RWPE2 (cell line): ENCODE measurements around the gene LDLRAD4.

Source experiments
- ATAC-seq: fragments of 200-7000 bp; cut with Tn5 transposase; 3 replicates; pipeline ENCODE4 v1.9.1; 2021; ENCODE audit warnings: low read depth
- DNase-seq: peaks from one replicate; pipeline ENCODE4 v3.0.0-alpha.2; 2020; ENCODE audit warnings: low spot score
- H3K27ac ChIP-seq: fragments of 450-650 bp; 2 replicates; pipeline ENCODE4 v1.5.1; 2017; ENCODE audit warnings: mild to moderate bottlenecking; ENCODE audit not compliant: poor library complexity, severe bottlenecking
- H3K27me3 ChIP-seq: fragments of 250-450 bp; sonication (Bioruptor Pico); 2 replicates; pipeline ENCODE4 v1.5.1; 2021; ENCODE audit warnings: mild to moderate bottlenecking, moderate library complexity; ENCODE audit not compliant: insufficient read depth, poor library complexity, severe bottlenecking
- H3K36me3 ChIP-seq: fragments of 250-450 bp; sonication (Bioruptor Pico); 2 replicates; pipeline ENCODE4 v1.5.1; 2020; ENCODE audit warnings: low read depth, mild to moderate bottlenecking, moderate library complexity
- H3K4me1 ChIP-seq: fragments of 250-450 bp; sonication (Bioruptor Pico); 2 replicates; pipeline ENCODE4 v1.5.1; 2021; ENCODE audit warnings: mild to moderate bottlenecking, moderate library complexity; ENCODE audit not compliant: insufficient read depth, poor library complexity, severe bottlenecking
- H3K4me3 ChIP-seq: fragments of 250-450 bp; sonication (Bioruptor Pico); 2 replicates; pipeline ENCODE4 v1.5.1; 2021; ENCODE audit warnings: mild to moderate bottlenecking, moderate library complexity; ENCODE audit not compliant: severe bottlenecking
- H3K9me3 ChIP-seq: fragments of 250-450 bp; sonication (Bioruptor Pico); 2 replicates; pipeline ENCODE4 v1.5.1; 2021; ENCODE audit warnings: mild to moderate bottlenecking, moderate library complexity; ENCODE audit not compliant: severe bottlenecking
- CTCF ChIP-seq: fragments of 450-650 bp; IDR thresholded peaks from one replicate; pipeline ENCODE4 v1.5.1; 2017; ENCODE audit warnings: mild to moderate bottlenecking, moderate library complexity; ENCODE audit not compliant: poor library complexity, severe bottlenecking

The LDLRAD4 gene

GRCh38 chr18:13382954-13383827 lies 164.6 kb downstream of the LDLRAD4 start:
- Histone ChIP-seq H3K27ac (no peak overlapping the region), H3K4me1 (no peaks in the 10 kb centered on the region), H3K9me3 (no peaks in the 10 kb centered on the region), H3K4me3 (no peak overlapping the region), H3K27me3 (peaks cover 3% of the 10 kb centered on the region), H3K36me3 (no peaks in the 10 kb centered on the region)
- no peak for TF ChIP-seq CTCF
- ATAC-seq (no peak), DNase-seq (no peak)

- no peak for TF ChIP-seq CTCF
- H3K4me3 ChIP-seq, result no peak overlapping the region
- H3K4me1 ChIP-seq, result no peaks in the 10 kb centered on the region
- DNase-seq, result no peak
- H3K27ac ChIP-seq, result no peak overlapping the region
- no peaks in the 10 kb centered on the region for H3K9me3 ChIP-seq
- ATAC-seq, result no peak
- H3K27me3 ChIP-seq, result no peaks in the 10 kb centered on the region
- no peaks in the 10 kb centered on the region for H3K36me3 ChIP-seq
Observed at GRCh38 chr18:13386891-13387801, 168.6 kb downstream of the LDLRAD4 start.

- Histone ChIP-seq H3K27me3 (no peaks in the 10 kb centered on the region), H3K27ac (no peak overlapping the region)
- TF ChIP-seq CTCF, result no peak
Observed at GRCh38 chr18:13387855-13388548, 169.4 kb downstream of the LDLRAD4 start.

GRCh38 chr18:13388586-13389490 lies 170.3 kb downstream of the LDLRAD4 start:
- no peak for TF ChIP-seq CTCF
- H3K4me3 ChIP-seq, result no peak overlapping the region
- H3K27ac ChIP-seq, result no peak overlapping the region
- ATAC-seq (no peak), DNase-seq (no peak)
- H3K27me3 ChIP-seq, result peaks cover 8% of the 10 kb centered on the region
- H3K4me1 ChIP-seq, result no peaks in the 10 kb centered on the region
- H3K9me3 ChIP-seq, result no peaks in the 10 kb centered on the region
- H3K36me3 ChIP-seq, result no peaks in the 10 kb centered on the region

More at GRCh38 chr18:13387855-13388548, 169.4 kb downstream of the LDLRAD4 start:
- ATAC-seq (no peak), DNase-seq (no peak)
- no peaks in the 10 kb centered on the region for H3K4me1 ChIP-seq
- no peaks in the 10 kb centered on the region for H3K9me3 ChIP-seq
- no peak overlapping the region for H3K4me3 ChIP-seq
- no peaks in the 10 kb centered on the region for H3K36me3 ChIP-seq
